HG02943 (cell line): ENCODE data around the gene JMJD8.
"Not testable (repeated sequence)": the region's sequence is repeated elsewhere in the genome, so short reads cannot be mapped to it uniquely, and the experiment has no call there.

ENCODE experiments used
- ATAC-seq: cut with Tn5 transposase; IDR thresholded peaks from one replicate; pipeline ENCODE4 v1.9.1; 2021; ENCODE audit warnings: mild to moderate bottlenecking, low read depth, moderate library complexity; ENCODE audit not compliant: unreplicated experiment

Gene JMJD8

GRCh38 chr16:693766-694165 is 9.6 kb upstream of the JMJD8 start:
- ATAC-seq = no peak

- ATAC-seq = no peak
These were observed 9.2 kb upstream of the JMJD8 start for GRCh38 chr16:693364-693763.

DNA sequence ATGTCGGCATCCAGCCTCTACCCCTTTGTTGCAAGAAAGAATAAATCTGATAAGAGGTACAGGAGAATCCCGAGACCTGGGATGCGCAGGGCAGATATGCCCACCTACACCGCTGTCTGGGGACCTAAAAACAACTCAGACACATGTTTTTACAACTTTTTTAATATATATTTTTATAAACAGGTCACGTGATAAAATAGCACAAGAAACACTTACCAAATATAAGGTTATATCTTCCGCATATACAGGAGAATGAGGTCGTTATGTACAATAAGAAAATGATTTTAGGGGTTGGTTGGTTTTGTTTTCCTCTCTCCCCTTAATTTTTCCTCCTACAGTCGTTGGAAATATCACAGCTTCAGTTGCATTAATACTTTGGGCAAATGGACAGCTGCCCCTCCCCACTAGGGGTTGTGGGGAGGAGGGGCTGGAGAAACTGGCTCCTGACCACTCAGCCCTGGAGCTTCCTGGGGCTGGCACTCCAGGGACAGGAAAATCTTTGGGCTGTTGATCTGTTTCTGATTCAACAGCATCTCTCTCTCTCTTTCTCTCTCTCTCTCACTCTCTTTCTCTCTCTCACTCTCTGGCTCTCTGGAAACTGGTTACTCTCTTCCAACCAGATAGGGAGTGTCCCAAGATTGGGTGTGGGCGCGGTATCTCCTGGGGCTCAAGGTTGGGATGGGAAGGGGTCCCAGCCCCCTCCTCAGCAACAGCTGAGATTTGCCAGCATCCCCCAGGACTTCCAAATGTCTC is 8.4 kb upstream of the JMJD8 start:
- ATAC-seq = no peak

DNA sequence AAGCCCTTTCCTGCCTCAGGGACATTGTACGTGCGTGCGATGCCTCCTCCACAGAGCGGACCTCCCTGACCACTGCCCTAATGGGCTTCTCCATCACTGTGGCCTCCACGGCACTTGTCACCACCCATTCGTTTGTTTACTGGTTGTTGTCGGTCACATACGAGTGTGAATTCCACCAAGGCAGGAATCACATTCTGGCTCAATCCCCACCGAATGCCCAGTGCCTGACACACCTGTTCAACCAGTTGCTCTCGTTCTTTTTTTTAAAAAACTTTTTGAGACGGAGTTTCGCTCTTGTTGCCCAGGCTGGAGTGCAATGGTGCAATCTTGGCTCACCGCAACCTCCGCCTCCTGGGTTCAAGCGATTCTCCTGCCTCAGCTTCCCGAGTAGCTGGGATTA is 7.1 kb upstream of the JMJD8 start:
- ATAC-seq = not testable (repeated sequence)

DNA sequence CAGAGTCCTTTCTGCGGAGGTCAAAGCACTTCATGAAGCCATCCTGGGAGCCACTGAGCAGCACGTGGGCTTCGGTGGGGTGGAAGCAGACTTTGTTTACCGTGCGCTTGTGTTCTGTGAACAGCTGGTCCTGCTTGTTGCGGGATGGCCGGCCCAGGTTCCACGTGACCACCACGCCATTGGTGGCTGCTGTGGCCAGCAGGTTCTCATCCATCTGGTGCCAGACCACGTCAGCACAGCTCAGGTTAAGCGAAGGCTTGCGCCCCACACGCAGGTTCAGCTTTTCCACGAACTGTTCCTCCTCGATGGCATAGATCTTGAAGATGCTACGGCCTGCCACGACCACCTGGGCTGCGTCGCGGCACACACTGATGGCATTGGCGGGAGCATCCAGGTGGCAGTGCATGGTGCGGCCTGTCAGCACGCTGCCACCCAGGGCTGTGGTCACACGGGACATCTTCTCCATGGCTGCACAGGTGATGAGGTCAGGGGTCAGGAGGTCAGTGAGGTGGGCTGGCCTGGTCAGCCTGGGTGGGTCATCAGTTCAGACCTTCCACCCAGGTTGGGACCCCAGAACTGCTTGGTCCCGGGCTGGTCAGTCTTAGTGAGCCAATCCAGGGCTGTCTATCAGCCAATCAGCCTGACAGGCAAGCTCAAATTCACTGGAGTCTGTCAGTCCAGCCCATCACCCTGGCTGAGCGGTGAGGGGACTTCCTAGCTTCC is 5.2 kb upstream of the JMJD8 start:
- no peak for ATAC-seq

- ATAC-seq = no peak
These were observed 3.4 kb upstream of the JMJD8 start for GRCh38 chr16:687499-687898.

GRCh38 chr16:686459-687260 is 2.5 kb upstream of the JMJD8 start:
- ATAC-seq = no peak

DNA sequence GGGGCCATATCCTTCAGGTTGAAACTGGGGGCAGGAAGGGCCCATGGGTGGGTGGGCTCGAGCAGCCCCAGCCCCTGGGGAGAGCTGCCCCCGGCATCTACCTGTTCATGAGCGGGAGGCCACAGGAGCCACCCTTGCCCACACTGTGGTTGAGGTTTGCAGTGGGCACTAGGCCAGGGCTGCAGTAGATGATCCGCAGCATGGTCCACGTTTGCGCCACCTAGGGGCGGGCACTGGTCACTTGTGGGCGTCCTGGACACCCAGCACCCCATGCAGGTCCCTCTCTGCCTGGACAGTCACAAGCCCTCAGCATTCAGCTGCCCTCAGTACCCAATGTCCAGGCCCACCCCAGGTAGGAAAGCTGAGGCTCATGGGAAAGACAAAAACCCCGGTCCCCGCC is 1.8 kb upstream of the JMJD8 start:
- ATAC-seq = no peak

DNA sequence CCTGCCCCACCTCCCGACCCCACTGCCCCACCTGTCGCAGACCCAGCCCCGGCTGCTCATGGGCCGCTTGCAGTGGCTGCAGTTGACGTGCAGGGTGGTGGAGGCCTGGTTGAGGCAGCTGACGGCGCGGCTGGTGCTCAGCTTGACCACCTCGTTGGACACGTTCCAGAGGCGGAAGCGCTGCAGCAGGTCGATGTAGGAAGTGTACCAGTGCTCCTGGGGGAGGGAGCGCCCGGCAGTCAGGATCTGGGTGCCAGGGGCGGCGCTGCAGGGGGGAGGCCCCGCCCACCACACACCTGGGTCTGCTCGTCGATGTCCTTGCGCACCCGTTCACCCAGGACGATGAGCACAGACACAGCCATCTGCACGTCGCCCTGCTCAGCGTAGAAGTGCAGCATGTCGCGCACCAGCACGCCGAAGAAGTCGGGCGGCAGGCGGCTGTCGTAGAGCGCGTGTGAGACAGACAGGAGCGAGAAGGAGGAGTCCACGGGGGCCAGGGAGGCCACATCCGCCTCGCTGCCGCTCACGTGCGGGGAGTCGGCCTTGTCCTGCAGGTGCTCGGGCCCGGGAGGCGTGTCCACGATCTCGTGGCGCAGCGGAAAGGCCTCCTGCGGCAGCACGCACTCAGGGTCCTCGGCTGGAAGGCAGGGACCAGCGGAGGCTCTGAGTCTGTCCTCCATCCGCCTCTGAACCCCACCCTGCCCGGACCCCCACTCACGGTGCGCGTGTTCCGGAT is 995 bp upstream of the JMJD8 start:
- no peak for ATAC-seq

DNA sequence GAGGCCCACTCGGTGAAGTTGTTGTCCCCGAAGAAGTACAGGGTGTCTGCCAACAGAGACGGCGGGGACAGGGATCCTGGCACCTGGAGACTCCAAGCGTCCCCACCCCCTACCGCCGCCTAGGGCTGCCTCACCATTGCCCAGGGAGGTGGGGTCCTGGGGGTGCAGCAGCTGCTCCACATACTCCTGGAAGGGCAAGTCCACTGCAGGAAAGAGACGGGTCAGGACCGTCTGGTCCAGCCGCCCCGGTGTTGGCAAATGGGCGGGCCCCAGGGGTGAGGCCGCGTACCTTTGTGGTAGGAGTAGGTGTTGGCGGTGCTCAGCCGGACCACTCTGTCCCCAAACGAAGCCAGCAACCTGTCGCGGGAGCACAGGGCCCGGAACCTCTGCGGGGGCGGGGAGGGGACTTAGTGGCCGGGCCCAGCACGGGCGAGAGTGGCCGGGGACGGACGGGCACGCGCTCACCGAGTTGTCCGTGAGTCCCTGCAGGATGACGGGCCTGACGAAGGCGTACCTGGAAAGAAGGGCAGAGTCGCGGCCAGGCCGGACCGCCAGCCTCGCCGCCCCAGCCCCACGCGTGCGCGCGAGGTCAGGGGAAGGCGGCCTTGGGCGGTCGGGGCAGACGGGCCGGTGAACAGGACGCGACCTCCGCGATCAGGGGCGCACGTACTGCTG is 601 bp downstream of the JMJD8 start:
- no peak for ATAC-seq

DNA sequence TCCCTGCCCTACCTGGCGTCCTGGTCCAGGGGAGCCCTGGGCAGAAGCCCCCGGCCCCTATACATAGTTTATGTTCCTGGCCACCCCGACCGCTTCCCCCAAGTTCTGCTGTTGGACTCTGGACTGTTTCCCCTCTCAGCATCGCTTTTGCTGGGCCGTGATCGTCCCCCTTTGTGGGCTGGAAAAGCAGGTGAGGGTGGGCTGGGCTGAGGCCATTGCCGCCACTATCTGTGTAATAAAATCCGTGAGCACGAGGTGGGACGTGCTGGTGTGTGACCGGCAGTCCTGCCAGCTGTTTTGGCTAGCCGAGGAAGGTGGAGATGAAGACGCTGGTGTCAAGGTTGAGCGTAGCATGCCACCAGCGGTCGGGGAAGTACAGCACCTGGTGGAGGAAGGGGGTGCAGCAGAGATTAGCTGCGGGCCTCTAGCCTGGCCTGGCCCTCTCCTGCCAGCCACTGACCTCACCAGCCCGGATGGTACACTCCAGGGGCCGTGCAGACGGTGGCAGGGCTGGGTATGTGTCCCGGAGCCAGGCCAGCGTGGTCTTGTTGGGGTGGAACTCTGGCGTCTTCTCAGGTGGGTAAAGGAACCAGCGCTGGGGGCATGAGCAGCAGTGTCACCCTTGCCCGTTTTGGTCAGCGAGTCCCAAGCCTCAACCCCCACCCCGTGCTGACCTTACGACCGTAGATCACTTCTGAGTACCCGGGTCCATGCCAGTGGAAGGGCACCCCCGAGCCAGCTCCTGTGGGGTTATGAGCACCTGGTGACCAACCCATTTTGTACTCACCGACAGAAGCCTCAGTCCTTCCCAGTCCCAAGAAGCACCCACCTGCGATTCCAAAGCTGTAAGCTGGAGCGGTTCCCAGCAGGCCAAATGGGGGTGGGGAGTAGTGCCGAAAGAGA is 1.4 kb downstream of the JMJD8 start:
- no peak for ATAC-seq

DNA sequence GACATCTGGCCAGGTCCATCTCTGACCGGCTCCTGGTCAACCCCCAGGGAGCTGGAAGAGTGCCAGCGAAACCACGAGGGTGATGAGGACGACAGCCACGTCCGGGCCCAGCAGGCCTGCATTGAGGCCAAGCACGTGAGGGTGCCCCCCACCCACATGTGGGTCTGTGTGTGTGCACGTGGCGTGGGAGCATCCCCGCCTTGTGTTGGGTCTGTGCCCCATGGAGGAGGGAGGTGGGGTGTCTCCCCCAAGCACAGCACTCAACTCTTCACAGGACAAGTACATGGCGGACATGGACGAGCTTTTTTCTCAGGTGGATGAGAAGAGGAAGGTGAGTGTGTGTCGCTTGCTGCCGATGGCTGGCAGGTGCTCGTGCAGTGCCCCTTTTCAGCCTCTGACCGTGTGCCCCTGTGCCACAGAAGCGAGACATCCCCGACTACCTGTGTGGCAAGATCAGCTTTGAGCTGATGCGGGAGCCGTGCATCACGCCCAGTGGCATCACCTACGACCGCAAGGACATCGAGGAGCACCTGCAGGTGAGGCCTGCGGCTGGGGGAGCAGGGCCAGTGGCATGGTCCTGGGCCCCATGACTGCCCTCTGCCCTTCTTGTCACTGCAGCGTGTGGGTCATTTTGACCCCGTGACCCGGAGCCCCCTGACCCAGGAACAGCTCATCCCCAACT is 2.2 kb downstream of the JMJD8 start:
- no peak for ATAC-seq

DNA sequence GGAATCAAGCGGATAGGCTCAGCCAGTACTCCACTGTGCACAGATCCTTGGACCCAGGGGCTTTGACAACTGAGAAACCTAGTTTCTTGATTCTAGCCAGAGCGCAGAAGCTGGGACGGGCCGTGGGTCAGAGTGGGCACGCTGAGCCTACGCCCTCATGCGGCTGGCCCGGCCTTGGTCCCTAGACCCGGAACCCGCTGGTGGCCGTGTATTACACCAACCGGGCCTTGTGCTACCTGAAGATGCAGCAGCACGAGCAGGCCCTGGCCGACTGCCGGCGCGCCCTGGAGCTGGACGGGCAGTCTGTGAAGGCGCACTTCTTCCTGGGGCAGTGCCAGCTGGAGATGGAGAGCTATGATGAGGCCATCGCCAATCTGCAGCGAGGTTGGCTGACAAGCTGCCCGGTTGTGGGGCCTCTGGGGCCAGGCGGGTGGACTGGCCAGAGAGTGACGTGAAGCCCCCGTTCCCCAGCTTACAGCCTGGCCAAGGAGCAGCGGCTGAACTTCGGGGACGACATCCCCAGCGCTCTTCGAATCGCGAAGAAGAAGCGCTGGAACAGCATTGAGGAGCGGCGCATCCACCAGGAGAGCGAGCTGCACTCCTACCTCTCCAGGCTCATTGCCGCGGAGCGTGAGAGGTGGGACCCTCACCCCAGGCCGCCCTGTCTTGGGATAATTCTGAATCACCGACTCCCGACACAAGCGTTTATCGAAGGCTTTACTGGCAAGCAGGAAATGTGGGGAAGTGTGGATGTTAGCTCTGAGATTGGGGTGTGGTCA is 3.0 kb downstream of the JMJD8 start:
- no peak for ATAC-seq

DNA sequence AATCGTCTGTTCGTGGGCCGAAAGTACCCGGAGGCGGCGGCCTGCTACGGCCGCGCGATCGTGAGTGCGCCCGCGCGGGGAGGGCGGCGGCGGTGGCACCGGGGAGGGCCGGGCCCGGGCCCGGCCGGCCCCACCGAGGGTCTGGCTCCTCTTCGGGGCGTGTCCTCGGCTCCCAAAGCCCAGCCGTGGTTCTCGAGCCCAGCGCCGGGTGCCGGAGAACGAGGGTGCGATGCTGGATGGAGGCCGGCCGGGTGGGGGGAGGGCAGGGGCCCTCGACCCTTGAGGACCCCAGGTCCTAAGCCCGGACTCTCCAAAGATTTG is 3.5 kb downstream of the JMJD8 start:
- no peak for ATAC-seq

GRCh38 chr16:679814-680624 is 4.1 kb downstream of the JMJD8 start, which contains the start of gene STUB1:
Gene STUB1 (plus strand): TSS chr16:680410. CDS start chr16:680526, 116 bp downstream.
- ATAC-seq = peak; percentile 35

DNA sequence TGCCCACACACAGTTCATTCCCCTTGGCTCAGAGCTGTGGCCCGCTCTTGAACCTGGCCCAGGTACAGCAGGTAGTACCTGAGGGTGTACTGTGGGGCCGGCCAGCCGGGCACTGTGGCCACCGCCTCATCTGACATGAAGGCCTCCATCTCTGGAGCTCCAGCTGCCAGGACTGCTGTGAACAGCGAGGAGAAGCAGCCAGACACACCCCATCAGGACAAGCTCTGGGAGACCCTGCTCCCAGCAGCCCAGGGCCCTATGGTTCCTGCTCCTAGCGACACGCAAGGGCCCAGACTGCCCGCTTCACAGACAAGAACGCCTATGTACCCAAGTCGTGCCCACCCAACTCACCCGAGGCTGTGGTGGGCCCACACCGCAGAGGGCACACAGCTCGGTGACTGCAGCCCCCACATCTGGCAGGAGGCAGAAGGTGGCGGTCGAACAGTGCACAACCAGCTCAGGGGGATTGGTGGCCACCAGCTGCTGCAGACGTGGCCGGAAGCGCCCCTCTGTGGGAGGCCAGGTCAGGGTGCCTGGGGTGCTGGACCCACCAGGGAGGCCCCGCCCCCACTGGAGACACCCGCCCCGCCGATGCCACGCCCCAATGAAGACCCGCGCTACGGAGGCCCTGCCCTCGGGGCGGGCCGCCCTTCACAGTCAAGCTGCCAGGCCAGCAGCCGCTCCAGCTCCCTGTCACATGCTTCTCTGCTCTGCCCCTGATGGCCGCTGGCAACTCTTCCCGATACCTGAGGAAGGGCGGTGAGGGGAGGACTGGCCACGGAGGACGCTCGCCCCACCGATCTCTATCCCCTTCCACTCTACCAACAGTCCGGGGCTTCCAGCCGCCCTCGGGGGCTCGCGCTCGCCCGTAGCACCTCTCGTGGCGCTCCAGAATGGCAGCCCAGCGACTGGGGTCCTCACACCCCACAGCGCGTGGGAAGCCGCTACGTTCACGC is 5.0 kb downstream of the JMJD8 start:
- ATAC-seq = no peak
